22Rv1 (cell line): ENCODE data around the gene CDYL.

Experiments used
- CTCF ChIP-seq: fragments of 450-650 bp; IDR thresholded peaks from 2 replicates; pipeline ENCODE4 v1.5.1; 2017; ENCODE audit warnings: mild to moderate bottlenecking
- ZFX ChIP-seq: fragments of 450-650 bp; IDR thresholded peaks from 2 replicates; pipeline ENCODE4 v1.6.1; 2017; ENCODE audit warnings: antibody characterized with exemption, borderline replicate concordance

- TF ChIP-seq CTCF (no peak), ZFX (no peak)
Measured at GRCh38 chr6:4920914-4921410, 144.8 kb downstream of the CDYL start.
